HEK293 (cell line): ENCODE results near the gene B4GALT3.

Experiments used
- CTCF ChIA-PET: fragments of 350-600 bp; formaldehyde crosslinking; extraction: SDS; loops from one replicate; lab custom pipeline; 2021; ENCODE audit warnings: antibody characterized with exemption; lab: Yijun Ruan, JAX
- POLR2A ChIA-PET: fragments of 300-600 bp; formaldehyde crosslinking; extraction: SDS; loops from one replicate; lab custom pipeline; 2020; ENCODE audit warnings: antibody characterized with exemption, inconsistent platforms; lab: Yijun Ruan, JAX
- H3K27ac ChIP-seq: fragments of 200-500 bp; sonication (Bioruptor generic); 2 replicates; pipeline ENCODE4 v1.5.1; 2014; ENCODE audit warnings: low read depth, low read length, control low read depth, inconsistent platforms; ENCODE audit errors: extremely low read depth
- H3K36me3 ChIP-seq, 2 experiments: fragments of 200-500 bp in 1 of 2; sonication (Bioruptor generic) in 1 of 2; 1 replicate in 1 of 2; 2 replicates in 1 of 2; pipeline ENCODE4 v1.5.1; 2014 to 2017; ENCODE audit warnings: inconsistent platforms in 2 of 2, low read length in 2 of 2; ENCODE audit not compliant: control insufficient read depth in 2 of 2, insufficient read depth in 1 of 2
- H3K4me1 ChIP-seq: fragments of 200-500 bp; sonication (Bioruptor generic); 2 replicates; pipeline ENCODE4 v1.5.1; 2014; ENCODE audit warnings: mild to moderate bottlenecking, low read length, inconsistent platforms; ENCODE audit not compliant: control insufficient read depth, insufficient read depth
- H3K4me3 ChIP-seq: 2 replicates; pipeline ENCODE4 v1.5.1; 2011; ENCODE audit warnings: low read depth, mild to moderate bottlenecking, control low read depth, low read length, moderate library complexity
- H3K9me3 ChIP-seq: fragments of 200-500 bp; sonication (Bioruptor generic); 2 replicates; pipeline ENCODE4 v1.5.1; 2014; ENCODE audit warnings: low read depth, low read length, inconsistent platforms; ENCODE audit not compliant: control insufficient read depth, insufficient read depth
- EGR2 ChIP-seq: fragments of 450-650 bp; formaldehyde crosslinking; IDR thresholded peaks from 2 replicates; pipeline ENCODE4 v1.5.1; 2016; ENCODE audit warnings: low read depth, missing biosample characterization, missing genetic modification characterization
- HOXA7 ChIP-seq: sonication (generic); formaldehyde crosslinking; IDR thresholded peaks from 2 replicates; pipeline ENCODE4 v1.8.1; 2022; ENCODE audit warnings: missing genetic modification reagents, borderline replicate concordance
- HOXD13 ChIP-seq: sonication (generic); formaldehyde crosslinking; IDR thresholded peaks from 2 replicates; pipeline ENCODE4 v1.8.0; 2022; ENCODE audit warnings: missing genetic modification reagents, borderline replicate concordance
- PRDM1 ChIP-seq: fragments of 450-650 bp; formaldehyde crosslinking; IDR thresholded peaks from 2 replicates; pipeline ENCODE4; 2016; ENCODE audit warnings: missing biosample characterization, missing genetic modification characterization
- SETDB1 ChIP-seq: IDR thresholded peaks from one replicate; pipeline ENCODE4 v1.6.1; 2017; ENCODE audit warnings: mild to moderate bottlenecking, low read length, moderate library complexity, mixed read lengths; ENCODE audit not compliant: insufficient read length
- YY1 ChIP-seq: fragments of 450-650 bp; formaldehyde crosslinking; IDR thresholded peaks from 2 replicates; pipeline ENCODE4 v1.5.1; 2018; ENCODE audit warnings: missing biosample characterization, missing genetic modification characterization
- ZBTB26 ChIP-seq: fragments of 450-650 bp; formaldehyde crosslinking; optimal IDR thresholded peaks from 2 replicates; pipeline ENCODE3; 2016; ENCODE audit warnings: missing biosample characterization, mild to moderate bottlenecking, missing genetic modification characterization
- ZBTB48 ChIP-seq: fragments of 450-650 bp; formaldehyde crosslinking; IDR thresholded peaks from 2 replicates; pipeline ENCODE4 v1.5.1; 2016; ENCODE audit warnings: missing biosample characterization, missing genetic modification characterization
- ZFHX2 ChIP-seq: fragments of 450-650 bp; formaldehyde crosslinking; conservative IDR thresholded peaks from 2 replicates; pipeline ENCODE4 v1.5.1; 2016; ENCODE audit warnings: missing biosample characterization, missing genetic modification characterization
- ZNF138 ChIP-seq: fragments of 450-650 bp; formaldehyde crosslinking; IDR thresholded peaks from 2 replicates; pipeline ENCODE4 v1.5.1; 2016; ENCODE audit warnings: missing biosample characterization, missing genetic modification characterization, borderline replicate concordance
- ZNF174 ChIP-seq: fragments of 450-650 bp; formaldehyde crosslinking; IDR thresholded peaks from 2 replicates; pipeline ENCODE4 v1.5.0; 2017; ENCODE audit warnings: missing biosample characterization, mild to moderate bottlenecking, missing genetic modification characterization
- ZNF211 ChIP-seq: fragments of 450-650 bp; formaldehyde crosslinking; IDR thresholded peaks from 2 replicates; pipeline ENCODE4 v1.5.1; 2016; ENCODE audit warnings: low read depth, missing biosample characterization, missing genetic modification characterization
- ZNF335 ChIP-seq: fragments of 450-650 bp; formaldehyde crosslinking; conservative IDR thresholded peaks from 2 replicates; pipeline ENCODE4 v1.5.1; 2016; ENCODE audit warnings: missing biosample characterization, missing genetic modification characterization
- ZNF391 ChIP-seq: fragments of 450-650 bp; formaldehyde crosslinking; IDR thresholded peaks from 2 replicates; pipeline ENCODE4 v1.5.1; 2016; ENCODE audit warnings: low read depth, missing biosample characterization, missing genetic modification characterization, borderline replicate concordance
- ZNF398 ChIP-seq: fragments of 450-650 bp; formaldehyde crosslinking; IDR thresholded peaks from 2 replicates; pipeline ENCODE4 v1.5.1; 2017; ENCODE audit warnings: missing biosample characterization, missing genetic modification characterization
- ZNF514 ChIP-seq: fragments of 450-650 bp; formaldehyde crosslinking; IDR thresholded peaks from 2 replicates; pipeline ENCODE4 v1.5.1; 2016; ENCODE audit warnings: missing biosample characterization, missing genetic modification characterization
- ZNF660 ChIP-seq: fragments of 450-650 bp; IDR thresholded peaks from 2 replicates; pipeline ENCODE4 v1.5.1; 2018; ENCODE audit warnings: missing biosample characterization, mild to moderate bottlenecking, missing genetic modification characterization
- ZNF664 ChIP-seq: fragments of 450-650 bp; formaldehyde crosslinking; IDR thresholded peaks from 2 replicates; pipeline ENCODE4 v1.5.1; 2016; ENCODE audit warnings: missing biosample characterization, missing genetic modification characterization
- ZSCAN16 ChIP-seq: fragments of 450-650 bp; formaldehyde crosslinking; IDR thresholded peaks from 2 replicates; pipeline ENCODE4 v1.5.1; 2016; ENCODE audit warnings: missing biosample characterization, missing genetic modification characterization
- TF ChIP-seq, protein P1 (sequence below): fragments of 450-650 bp; formaldehyde crosslinking; IDR thresholded peaks from 2 replicates; pipeline ENCODE4 v1.5.1; 2017; ENCODE audit warnings: missing biosample characterization, missing genetic modification characterization
- TF ChIP-seq, protein P2 (sequence below): fragments of 450-650 bp; formaldehyde crosslinking; IDR thresholded peaks from 2 replicates; pipeline ENCODE4; 2016; ENCODE audit warnings: missing biosample characterization, missing genetic modification characterization

B4GALT3 gene

GRCh38 chr1:161220002-161220401 is 42.7 kb upstream of the B4GALT3 start:
- POLR2A ChIA-PET, result no interaction called here

GRCh38 chr1:161219078-161219892 is 42.0 kb upstream of the B4GALT3 start:
- POLR2A ChIA-PET, result interaction anchor here (1.3 kb wide), 1 partner anchor 17 kb away, joined by 3 read pairs; the partner anchor contains the start of gene NDUFS2
- Histone ChIP-seq H3K36me3 (peaks cover 2 to 8% of the 10 kb centered on the region in 2 experiments; a peak in 2 of 3 replicates), H3K4me1 (no peaks in the 10 kb centered on the region), H3K4me3 (no peak overlapping the region), H3K9me3 (no peaks in the 10 kb centered on the region), H3K27ac (no peak overlapping the region)
- CTCF ChIA-PET, result interaction anchor here (0.6 to 2.5 kb wide), 10 partner anchors 8 to 492 kb away, joined by 3 to 9 read pairs (median 4); partner anchors contain the start of gene NDUFS2
- TF ChIP-seq ZBTB26 (tag by site-specific recombination) (no peak), ZNF174 (tag by site-specific recombination) (no peak)

More at GRCh38 chr1:161220002-161220401, 42.7 kb upstream of the B4GALT3 start:
- Histone ChIP-seq H3K4me1 (no peaks in the 10 kb centered on the region), H3K4me3 (no peak overlapping the region), H3K27ac (no peak overlapping the region), H3K9me3 (no peaks in the 10 kb centered on the region), H3K36me3 (peaks cover 0 to 3% of the 10 kb centered on the region in 2 experiments; a peak in 1 of 3 replicates)
- TF ChIP-seq PRDM1 (tag by site-specific recombination) (peak; percentile 64), SETDB1 (no peak), ZNF138 (no peak)
- CTCF ChIA-PET, result interaction anchor here (0.7 to 2.5 kb wide), 8 partner anchors 10 to 162 kb away, joined by 3 to 9 read pairs (median 4); partner anchors contain the start of gene NDUFS2

GRCh38 chr1:161218301-161219077 is 41.2 kb upstream of the B4GALT3 start:
- TF ChIP-seq ZNF335 (no peak), ZFHX2 (tag by site-specific recombination) (no peak), ZNF391 (tag by site-specific recombination) (no peak), ZNF660 (no peak), HOXD13 (CRISPR knock-in tag) (no peak), ZSCAN16 (tag by site-specific recombination) (no peak), ZNF664 (no peak), ZNF514 (tag by site-specific recombination) (no peak), ZBTB48 (tag by site-specific recombination) (no peak), EGR2 (tag by site-specific recombination) (no peak), YY1 (no peak), ZNF398 (tag by site-specific recombination) (no peak), HOXA7 (no peak), ZNF211 (tag by site-specific recombination) (no peak)
- TF ChIP-seq, protein P1, sequence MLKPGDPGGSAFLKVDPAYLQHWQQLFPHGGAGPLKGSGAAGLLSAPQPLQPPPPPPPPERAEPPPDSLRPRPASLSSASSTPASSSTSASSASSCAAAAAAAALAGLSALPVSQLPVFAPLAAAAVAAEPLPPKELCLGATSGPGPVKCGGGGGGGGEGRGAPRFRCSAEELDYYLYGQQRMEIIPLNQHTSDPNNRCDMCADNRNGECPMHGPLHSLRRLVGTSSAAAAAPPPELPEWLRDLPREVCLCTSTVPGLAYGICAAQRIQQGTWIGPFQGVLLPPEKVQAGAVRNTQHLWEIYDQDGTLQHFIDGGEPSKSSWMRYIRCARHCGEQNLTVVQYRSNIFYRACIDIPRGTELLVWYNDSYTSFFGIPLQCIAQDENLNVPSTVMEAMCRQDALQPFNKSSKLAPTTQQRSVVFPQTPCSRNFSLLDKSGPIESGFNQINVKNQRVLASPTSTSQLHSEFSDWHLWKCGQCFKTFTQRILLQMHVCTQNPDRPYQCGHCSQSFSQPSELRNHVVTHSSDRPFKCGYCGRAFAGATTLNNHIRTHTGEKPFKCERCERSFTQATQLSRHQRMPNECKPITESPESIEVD (tag by site-specific recombination), result no peak
- TF ChIP-seq, protein P2, sequence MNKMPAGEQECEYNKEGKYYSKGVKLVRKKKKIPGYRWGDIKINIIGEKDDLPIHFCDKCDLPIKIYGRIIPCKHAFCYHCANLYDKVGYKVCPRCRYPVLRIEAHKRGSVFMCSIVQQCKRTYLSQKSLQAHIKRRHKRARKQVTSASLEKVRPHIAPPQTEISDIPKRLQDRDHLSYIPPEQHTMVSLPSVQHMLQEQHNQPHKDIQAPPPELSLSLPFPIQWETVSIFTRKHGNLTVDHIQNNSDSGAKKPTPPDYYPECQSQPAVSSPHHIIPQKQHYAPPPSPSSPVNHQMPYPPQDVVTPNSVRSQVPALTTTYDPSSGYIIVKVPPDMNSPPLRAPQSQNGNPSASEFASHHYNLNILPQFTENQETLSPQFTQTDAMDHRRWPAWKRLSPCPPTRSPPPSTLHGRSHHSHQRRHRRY, result no peak
- TF ChIP-seq, all 188 proteins: peak for 0
- ChIA-PET POLR2A (interaction anchor here (1.3 kb wide), 1 partner anchor 16 kb away, joined by 3 read pairs; the partner anchor contains the start of gene NDUFS2), CTCF (interaction anchor here (0.7 to 2.5 kb wide), 11 partner anchors 8 to 164 kb away, joined by 3 to 9 read pairs (median 5); partner anchors contain the start of gene NDUFS2)
- Histone ChIP-seq H3K9me3 (no peaks in the 10 kb centered on the region), H3K36me3 (peaks cover 4 to 16% of the 10 kb centered on the region in 2 experiments), H3K4me1 (no peaks in the 10 kb centered on the region), H3K4me3 (no peak overlapping the region), H3K27ac (no peak overlapping the region)
